ENCODE results near the gene ERAL1.

DNA sequence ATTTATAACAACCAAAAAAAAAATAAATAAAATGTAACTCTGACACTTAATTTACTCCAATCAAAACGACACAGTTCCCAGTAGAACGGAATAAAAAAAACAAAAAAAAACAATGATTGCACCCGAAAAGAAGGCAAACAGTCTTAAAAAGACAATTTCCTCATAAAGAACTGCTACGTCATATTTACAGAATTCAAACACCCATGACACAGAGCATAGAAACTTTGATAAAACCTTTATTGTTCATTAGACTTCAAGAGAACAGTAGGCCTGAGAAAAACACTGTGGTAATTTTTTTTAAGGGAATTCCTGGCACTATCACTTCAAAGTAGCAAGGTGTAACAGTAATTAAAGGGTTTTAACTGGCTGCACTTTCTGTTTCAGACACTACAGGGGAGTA lies 38.3 kb upstream of the ERAL1 start:
- no peak for TF ChIP-seq POLR2A (IDR thresholded peaks at IDR 0.05; ENCODE audit: low read depth, low read length)
- TF ChIP-seq TAF1 (IDR thresholded peaks at IDR 0.05; ENCODE audit: borderline replicate concordance, low read depth, low read length): no peak
- TF ChIP-seq POLR2AphosphoS5 (IDR thresholded peaks at IDR 0.05; ENCODE audit: low read depth, low read length): no peak
